H4 (cell line): Measurements from ENCODE around the gene UBE2E2. TPM values are rescaled to one million over a fixed set of nuclear protein-coding genes. Genes with fewer than 3 reads are reported as not detected.
"Not testable (repeated sequence)": the region's sequence is repeated elsewhere in the genome, so short reads cannot be mapped to it uniquely, and the experiment has no call there.

Experiments
- DNase-seq: peaks from one replicate; pipeline ENCODE4 v3.0.0-alpha.2; 2015; ENCODE audit warnings: low spot score
- total RNA-seq: library from RNA; depleted of rRNA; stranded (reverse); fragments of >200 nt; shearing (Covaris generic); gene quantifications from 2 replicates; pipeline ENCODE4 v1.2.3, GENCODE V29; 2014

The UBE2E2 gene
- total RNA-seq, 1 experiment from 2014 or later: 42.5 TPM

DNA sequence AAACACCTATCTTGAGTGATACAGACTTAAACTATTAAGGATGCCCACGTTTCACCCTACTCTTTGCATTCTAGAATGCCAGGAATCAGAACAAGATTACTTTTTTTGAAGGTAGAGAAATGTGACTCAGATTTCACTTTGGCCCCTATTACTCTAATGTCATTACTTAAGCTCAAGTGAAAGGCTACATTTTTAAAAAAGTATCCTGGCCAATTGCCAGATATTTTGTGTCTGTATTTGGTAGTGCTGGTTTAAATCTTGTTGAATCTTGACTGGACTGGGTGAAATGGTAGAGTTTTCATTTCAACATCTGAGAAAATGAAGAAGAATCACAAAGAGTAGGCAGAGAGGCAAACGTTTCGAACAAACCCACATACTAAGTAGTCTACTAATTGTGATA, 384.4 kb downstream of the UBE2E2 start:
- DNase-seq: no peak

GRCh38 chr3:23588547-23588946, 385.4 kb downstream of the UBE2E2 start:
- DNase-seq: no peak

DNA sequence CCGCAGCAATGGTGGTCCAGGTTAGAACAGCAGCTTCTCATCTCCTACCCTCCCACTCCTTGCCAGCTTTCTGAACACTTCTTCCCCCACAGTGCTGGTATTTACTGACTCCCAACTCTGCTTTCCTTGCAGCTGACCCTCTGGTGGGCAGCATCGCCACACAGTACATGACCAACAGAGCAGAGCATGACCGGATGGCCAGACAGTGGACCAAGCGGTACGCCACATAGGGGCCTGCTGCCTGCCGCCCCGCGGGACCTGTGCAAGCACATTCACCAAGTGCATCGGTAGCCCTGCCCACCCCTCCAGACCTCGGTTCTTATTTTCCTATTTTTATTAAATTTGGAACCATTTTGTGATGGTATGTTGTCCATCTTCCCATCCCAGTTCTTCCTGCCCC, 386.5 kb downstream of the UBE2E2 start:
- DNase-seq: no peak

- DNase-seq: no peak
These were observed 387.5 kb downstream of the UBE2E2 start for GRCh38 chr3:23590424-23591273.

DNA sequence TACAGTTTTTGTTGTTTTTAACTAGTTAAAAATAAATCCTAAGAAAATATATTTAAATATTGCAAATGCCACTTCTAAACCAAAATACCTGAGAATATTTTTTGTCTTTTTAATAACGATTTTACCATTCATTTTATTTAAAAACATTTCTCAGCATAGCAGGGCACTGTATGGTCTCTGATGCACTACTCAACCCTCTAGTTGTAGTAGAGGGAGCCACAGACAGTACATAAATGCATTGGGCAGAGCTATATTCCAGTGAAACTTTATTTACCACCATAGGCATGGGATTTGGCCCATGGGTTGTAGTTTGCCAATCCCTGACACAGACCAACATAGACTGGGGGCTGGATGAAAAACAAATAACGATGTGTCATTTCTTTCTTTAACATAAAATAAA, 388.2 kb downstream of the UBE2E2 start:
- no peak for DNase-seq

- no peak for DNase-seq
These were observed 390.1 kb downstream of the UBE2E2 start for GRCh38 chr3:23592961-23593931.

GRCh38 chr3:23594066-23594465, 390.9 kb downstream of the UBE2E2 start:
- no peak for DNase-seq

DNA sequence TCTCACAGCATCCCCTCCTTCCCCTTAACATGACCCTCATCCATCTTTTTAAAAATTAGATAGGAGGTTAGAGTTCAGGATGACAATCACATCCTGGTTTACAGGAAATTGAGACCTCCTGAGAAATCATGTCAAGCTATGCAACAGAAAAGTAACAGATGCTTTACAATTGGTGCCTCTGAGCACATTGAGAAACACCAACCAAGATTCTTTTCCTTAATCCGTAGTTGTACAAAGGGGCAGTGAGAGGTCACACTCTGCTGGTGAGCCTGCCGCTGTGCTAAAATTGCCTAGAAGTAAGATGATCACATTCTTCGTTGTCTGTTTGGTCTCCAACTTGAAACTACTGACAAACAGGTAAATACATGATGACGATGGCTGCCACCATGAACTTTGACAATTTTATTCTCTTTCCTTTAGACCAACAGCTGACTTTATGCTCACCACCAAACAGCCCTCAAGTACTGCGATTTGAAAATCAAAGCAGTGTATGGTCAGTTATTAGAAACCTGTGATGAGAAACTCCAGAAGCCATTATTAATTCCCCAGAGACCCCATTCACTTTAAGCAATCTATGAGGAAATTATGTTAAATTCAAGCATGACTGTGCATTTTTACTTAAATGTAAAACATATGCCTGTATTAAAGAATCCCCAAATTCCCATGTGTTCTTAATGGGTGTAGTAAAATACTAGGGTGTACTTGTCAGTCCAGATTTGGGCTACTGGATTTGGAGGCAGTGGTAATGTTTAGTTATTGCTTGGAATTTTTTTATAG, 392.0 kb downstream of the UBE2E2 start:
- DNase-seq: no peak

DNA sequence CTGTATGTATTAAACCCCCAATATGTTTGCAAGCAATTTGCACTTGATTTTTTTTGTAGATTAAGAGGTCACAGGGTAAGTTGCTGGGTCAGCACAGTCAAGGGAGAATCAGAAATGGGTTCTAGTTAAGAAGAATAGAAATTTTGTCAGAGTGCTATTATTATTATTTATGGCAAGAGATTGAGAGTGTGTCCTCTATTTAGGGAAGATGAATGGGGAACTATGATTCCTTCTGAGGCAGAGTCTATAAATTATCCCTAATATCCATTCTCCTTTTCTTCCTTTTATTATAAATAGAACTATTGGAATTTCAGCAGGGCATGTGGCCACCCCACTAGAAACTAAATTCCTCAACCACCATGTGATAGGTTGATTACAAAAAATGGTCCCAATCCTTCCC, 392.7 kb downstream of the UBE2E2 start:
- DNase-seq: no peak

GRCh38 chr3:23600167-23600871, 397.2 kb downstream of the UBE2E2 start:
- DNase-seq: peak; percentile 52

- no peak for DNase-seq
These were observed 398.1 kb downstream of the UBE2E2 start for GRCh38 chr3:23601091-23601822.

DNA sequence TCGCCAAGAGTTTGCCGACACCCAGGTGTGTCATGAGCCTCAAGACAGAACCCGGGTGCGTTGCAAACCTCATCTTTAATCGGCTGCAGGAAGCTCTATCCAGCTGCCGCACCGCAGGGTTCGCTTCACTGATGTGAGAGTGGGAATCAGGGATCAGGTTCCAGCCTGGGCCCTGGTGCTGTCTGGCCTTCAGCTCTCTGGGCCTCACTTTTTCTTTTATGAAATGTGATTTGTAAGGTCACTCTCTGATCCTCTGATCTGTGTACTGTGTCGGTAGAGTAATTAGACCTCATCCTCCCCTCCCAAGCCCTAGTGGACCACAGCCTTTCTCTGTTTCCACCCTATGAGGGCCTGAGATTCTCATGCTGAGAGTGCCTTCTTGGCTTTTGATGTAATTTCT, 399.8 kb downstream of the UBE2E2 start:
- no peak for DNase-seq

DNA sequence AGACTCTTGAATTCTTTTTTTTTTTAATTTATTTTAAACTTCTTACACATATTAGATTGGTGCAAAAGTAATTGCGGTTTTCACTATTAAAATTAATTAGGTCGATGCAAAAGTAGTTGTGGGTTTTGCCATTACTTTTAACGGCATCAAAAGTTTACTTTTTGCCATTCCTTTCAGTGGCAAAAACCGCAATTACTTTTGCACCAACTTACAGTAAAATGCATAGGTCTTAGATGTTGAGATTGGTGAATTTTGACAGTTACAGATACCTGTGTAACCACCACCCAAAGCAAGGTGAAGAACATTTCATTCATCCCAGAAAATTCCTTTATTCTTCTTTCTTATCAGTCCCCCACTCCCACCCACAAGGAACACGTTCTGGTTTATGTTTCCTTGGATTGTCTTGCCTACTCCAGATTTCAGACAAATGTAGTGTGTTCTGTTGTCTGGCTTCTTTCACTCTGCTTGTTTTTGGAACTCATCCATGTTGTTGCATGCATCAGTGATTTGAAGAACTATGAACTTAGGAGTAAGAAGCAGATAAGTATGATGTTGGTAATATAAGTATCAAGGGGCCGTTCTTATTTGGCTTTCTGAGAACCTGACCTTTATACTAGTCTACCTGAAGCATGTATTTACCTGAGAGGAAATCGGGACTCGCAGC, 404.2 kb downstream of the UBE2E2 start:
- DNase-seq: no peak

DNA sequence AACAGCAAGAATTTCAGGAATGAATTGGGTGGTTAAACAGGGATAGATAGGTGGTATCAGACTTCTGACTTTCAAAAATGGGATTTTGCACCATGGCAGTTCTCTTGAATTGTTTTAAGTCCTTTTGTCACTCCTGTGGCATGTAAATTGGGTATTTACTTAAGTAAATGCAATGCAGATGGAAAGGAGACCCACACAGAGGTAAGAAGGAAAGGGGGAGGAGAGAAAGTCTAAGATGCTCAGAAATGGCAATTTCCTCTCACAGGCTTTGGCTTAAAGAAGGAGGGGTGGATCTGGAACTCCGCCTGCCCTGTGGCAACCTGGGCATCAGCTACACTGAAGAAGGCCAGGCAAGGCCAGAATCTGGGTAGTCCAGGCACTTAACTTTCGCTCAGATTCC, 405.5 kb downstream of the UBE2E2 start:
- no peak for DNase-seq

GRCh38 chr3:23611737-23612295, 408.7 kb downstream of the UBE2E2 start:
- DNase-seq: no peak

- DNase-seq: no peak
These were observed 409.3 kb downstream of the UBE2E2 start for GRCh38 chr3:23612296-23612891.

- DNase-seq: no peak
These were observed 411.9 kb downstream of the UBE2E2 start for GRCh38 chr3:23615068-23615467.

DNA sequence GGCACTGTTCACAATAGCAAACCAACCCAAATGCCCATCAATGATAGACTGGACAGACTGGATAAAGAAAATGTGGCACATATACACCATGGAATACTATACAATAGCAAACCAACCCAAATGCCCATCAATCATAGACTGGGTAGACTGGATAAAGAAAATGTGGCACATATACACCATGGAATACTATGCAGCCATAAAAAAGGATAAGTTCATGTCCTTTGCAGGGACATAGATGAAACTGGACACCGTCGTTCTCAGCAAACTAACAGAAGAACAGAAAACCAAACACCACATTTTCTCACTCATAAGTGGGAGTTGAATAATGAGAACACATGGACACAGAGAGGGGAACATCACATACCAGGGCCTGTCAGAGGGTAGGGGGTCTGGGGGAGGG, 415.3 kb downstream of the UBE2E2 start:
- DNase-seq: not testable (repeated sequence)
